Suprapubic skin (tissue), 4 donors: ENCODE measurements around the gene CHD2. TPM values are rescaled to one million over a fixed set of nuclear protein-coding genes. Genes with fewer than 3 reads are reported as not detected.

Experiments
- DNase-seq, 2 donors: peaks; one replicate each; pipeline ENCODE4 v3.0.0-alpha.2; 2019; ENCODE audit warnings: low spot score in 2 of 2
- H3K27ac ChIP-seq: fragments of 200-600 bp; sonication (generic); one replicate; pipeline ENCODE4 v1.5.1; 2019
- H3K27me3 ChIP-seq: fragments of 200-600 bp; sonication (generic); one replicate; pipeline ENCODE4 v1.5.1; 2019
- H3K36me3 ChIP-seq: fragments of 200-600 bp; sonication (generic); one replicate; pipeline ENCODE4 v1.5.1; 2019
- H3K4me1 ChIP-seq: fragments of 200-600 bp; sonication (generic); one replicate; pipeline ENCODE4 v1.5.1; 2019
- H3K4me3 ChIP-seq: fragments of 200-600 bp; sonication (generic); one replicate; pipeline ENCODE4 v1.5.1; 2019; ENCODE audit warnings: mild to moderate bottlenecking
- H3K9me3 ChIP-seq: fragments of 200-600 bp; sonication (generic); one replicate; pipeline ENCODE4 v1.5.1; 2019
- EP300 ChIP-seq: sonication (generic); formaldehyde crosslinking; IDR thresholded peaks from one replicate; pipeline ENCODE4 v1.6.1; 2017; ENCODE audit warnings: antibody characterized with exemption
- POLR2A ChIP-seq, 2 donors: fragments of 450-650 bp; IDR thresholded peaks; one replicate each; pipeline ENCODE4 v1.6.1; 2017; ENCODE audit warnings: antibody characterized with exemption in 2 of 2, mild to moderate bottlenecking in 2 of 2, moderate library complexity in 2 of 2
- POLR2AphosphoS5 ChIP-seq, 3 donors: sonication (generic); formaldehyde crosslinking; IDR thresholded peaks; one replicate each; pipeline ENCODE4 v1.6.1; 2017; ENCODE audit warnings: antibody characterized with exemption in 3 of 3
- WGBS: methylation state at CpG from one replicate; pipeline ENCODE4 v1.1.5; 2018; 5-methylcytosine and 5-hydroxymethylcytosine counted together
- total RNA-seq, 4 donors: library from RNA; depleted of rRNA; stranded (reverse); fragments of >200 nt; gene quantifications; one replicate each; pipeline ENCODE4 v1.1.0, GENCODE V29; 2016
- TF ChIP-seq, protein P1 (sequence below), 2 donors: fragments of 200-600 bp in 1 of 2; fragments of 450-650 bp in 1 of 2; sonication (generic) in 1 of 2; IDR thresholded peaks; one replicate each; pipeline ENCODE4 v1.5.1; 2016 to 2019; ENCODE audit warnings: antibody characterized with exemption in 2 of 2, mild to moderate bottlenecking in 1 of 2, moderate library complexity in 1 of 2

Gene CHD2
- total RNA-seq, 4 donors from 2014 or later = 93.3 to 319 (median 127) TPM

DNA sequence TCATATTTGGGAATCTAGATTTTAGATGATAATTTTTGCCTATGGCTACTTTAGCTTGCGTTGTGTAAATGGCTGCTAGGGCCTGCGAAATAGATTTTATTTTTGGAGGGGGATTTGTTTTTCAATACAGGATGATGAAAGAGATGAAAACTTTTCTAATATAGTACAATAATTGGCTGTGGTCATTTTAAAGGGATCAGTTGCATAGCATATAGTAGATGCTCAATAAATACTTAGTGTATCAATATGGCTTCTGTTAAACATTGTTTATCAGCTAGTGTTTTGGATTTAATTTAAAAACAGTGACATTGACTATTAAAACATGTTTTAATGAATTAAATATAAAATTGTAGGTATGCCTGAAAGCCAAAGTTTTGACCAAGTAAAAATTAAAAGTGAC, 6.9 kb upstream of the CHD2 start:
- Histone ChIP-seq H3K27me3 (no peaks in the 10 kb centered on the region), H3K4me1 (peaks cover 60% of the 10 kb centered on the region), H3K4me3 (no peak overlapping the region), H3K9me3 (no peaks in the 10 kb centered on the region), H3K36me3 (peaks cover 64% of the 10 kb centered on the region), H3K27ac (no peak overlapping the region)
- 47% methylated on average over 2 of the region's 2 CpGs for WGBS
- no peak for TF ChIP-seq POLR2A (IDR thresholded peaks at IDR 0.05)
- TF ChIP-seq EP300 = no peak
- no peak for TF ChIP-seq POLR2AphosphoS5 (IDR thresholded peaks at IDR 0.05)
- TF ChIP-seq, protein P1, sequence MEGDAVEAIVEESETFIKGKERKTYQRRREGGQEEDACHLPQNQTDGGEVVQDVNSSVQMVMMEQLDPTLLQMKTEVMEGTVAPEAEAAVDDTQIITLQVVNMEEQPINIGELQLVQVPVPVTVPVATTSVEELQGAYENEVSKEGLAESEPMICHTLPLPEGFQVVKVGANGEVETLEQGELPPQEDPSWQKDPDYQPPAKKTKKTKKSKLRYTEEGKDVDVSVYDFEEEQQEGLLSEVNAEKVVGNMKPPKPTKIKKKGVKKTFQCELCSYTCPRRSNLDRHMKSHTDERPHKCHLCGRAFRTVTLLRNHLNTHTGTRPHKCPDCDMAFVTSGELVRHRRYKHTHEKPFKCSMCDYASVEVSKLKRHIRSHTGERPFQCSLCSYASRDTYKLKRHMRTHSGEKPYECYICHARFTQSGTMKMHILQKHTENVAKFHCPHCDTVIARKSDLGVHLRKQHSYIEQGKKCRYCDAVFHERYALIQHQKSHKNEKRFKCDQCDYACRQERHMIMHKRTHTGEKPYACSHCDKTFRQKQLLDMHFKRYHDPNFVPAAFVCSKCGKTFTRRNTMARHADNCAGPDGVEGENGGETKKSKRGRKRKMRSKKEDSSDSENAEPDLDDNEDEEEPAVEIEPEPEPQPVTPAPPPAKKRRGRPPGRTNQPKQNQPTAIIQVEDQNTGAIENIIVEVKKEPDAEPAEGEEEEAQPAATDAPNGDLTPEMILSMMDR (IDR thresholded peaks at IDR 0.05) = no peak
- no peak for DNase-seq

DNA sequence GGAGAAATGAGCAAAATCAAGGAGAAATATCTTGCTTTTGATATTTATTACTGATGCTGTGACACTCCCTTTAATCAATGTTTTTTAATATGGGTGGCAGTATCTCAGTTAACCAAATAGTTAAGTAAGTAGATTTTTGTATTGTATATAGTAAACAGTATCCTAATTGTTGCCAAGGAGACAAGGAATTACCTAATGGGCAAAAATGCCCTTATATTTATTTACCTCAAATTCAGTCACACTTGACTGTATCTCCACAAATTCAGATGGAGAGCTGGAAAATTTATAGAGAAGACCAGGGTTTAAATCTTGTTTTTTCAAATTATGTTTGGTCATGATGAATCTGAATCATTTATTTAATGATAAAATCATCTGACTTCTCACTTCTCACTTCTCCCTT, 3.6 kb upstream of the CHD2 start:
- no peaks in the 10 kb centered on the region for H3K27me3 ChIP-seq
- peaks cover 44% of the 10 kb centered on the region for H3K36me3 ChIP-seq
- TF ChIP-seq EP300 (no peak), POLR2AphosphoS5 (IDR thresholded peaks at IDR 0.05) (no peak), POLR2A (IDR thresholded peaks at IDR 0.05) (no peak)
- TF ChIP-seq, protein P1 (IDR thresholded peaks at IDR 0.05) = no peak
- no peak overlapping the region for H3K4me3 ChIP-seq
- H3K9me3 ChIP-seq = no peaks in the 10 kb centered on the region
- H3K27ac ChIP-seq = no peak overlapping the region
- peaks cover 50% of the 10 kb centered on the region for H3K4me1 ChIP-seq
- no peak for DNase-seq

DNA sequence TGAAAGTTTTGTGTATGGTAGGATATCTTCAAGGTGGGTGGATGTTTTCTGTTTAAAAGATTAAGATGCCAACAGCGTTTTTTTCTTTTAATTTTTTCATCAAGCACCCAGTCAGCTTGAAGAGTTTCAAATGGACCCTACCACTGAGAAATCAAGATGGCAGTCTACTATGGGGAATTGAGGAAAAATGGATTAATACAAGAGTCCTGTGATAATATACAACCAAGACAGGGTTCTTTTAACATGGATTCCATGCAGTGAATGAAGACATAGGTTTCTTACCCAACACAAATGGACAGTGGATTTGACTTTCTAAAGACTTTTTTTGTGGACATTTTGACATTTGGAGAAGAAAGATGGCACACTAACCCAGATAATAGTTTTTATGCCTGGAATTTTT, 2.5 kb upstream of the CHD2 start:
- H3K9me3 ChIP-seq = no peaks in the 10 kb centered on the region
- no peak overlapping the region for H3K4me3 ChIP-seq
- TF ChIP-seq, protein P1 (IDR thresholded peaks at IDR 0.05) = no peak
- TF ChIP-seq EP300 = no peak
- TF ChIP-seq POLR2AphosphoS5 (IDR thresholded peaks at IDR 0.05) = no peak
- no peak for TF ChIP-seq POLR2A (IDR thresholded peaks at IDR 0.05)
- H3K36me3 ChIP-seq = peaks cover 33% of the 10 kb centered on the region
- 59% methylated on average over 1 of the region's 1 CpG for WGBS
- no peak for DNase-seq
- peaks cover 50% of the 10 kb centered on the region for H3K4me1 ChIP-seq
- no peaks in the 10 kb centered on the region for H3K27me3 ChIP-seq
- no peak overlapping the region for H3K27ac ChIP-seq

DNA sequence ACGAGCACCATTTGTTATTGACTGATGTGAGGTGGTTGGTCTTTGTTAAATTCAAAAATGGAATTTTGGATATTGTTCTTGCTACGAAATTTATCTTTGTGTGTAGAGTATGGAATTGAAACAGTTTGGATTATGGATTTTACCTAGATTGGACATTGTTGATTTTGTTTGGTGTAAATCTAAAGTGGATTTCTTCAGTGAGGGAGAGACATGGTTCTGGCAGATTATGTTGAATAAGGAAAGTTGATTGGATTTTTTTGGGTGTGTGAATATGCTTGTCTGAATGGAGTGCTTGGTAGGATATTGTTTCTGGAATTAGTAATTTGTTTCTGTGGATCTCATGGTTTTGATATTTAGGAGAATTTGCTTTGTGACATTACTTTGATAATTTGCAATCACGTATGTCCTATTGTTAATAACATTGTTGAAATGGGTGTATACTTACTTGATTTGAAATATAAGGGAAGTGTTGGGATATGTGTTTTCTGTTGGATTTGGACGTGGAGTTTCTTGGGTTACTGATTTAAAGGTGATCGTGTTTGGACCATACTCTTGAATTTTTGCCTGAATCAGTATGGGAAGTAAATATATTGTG, 1.0 kb upstream of the CHD2 start:
- 89% methylated on average over 5 of the region's 5 CpGs for WGBS
- Histone ChIP-seq H3K27ac (no peak overlapping the region), H3K4me3 (no peak overlapping the region), H3K27me3 (no peaks in the 10 kb centered on the region), H3K4me1 (peaks cover 58% of the 10 kb centered on the region), H3K36me3 (peaks cover 19% of the 10 kb centered on the region), H3K9me3 (no peaks in the 10 kb centered on the region)
- DNase-seq = no peak
- TF ChIP-seq POLR2A (IDR thresholded peaks at IDR 0.05) = no peak
- no peak for TF ChIP-seq EP300

DNA sequence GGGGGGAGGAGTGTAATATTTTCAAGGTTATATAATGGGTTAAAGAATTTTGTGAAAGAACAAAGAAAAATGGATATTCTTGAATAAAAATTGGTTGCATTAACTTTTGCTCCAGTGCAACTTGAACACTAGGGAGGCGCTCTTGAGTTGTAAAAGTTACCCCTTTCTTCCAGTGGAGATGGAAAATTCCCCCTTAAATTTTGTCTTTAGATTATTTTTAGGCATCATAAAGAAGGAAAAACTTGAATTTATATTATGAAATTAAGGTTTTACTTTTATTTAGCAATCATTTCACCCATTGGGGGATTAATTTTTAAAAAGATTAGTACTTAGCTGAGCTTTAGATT, 550 bp upstream of the CHD2 start:
- Histone ChIP-seq H3K4me1 (peaks cover 55% of the 10 kb centered on the region), H3K27me3 (no peaks in the 10 kb centered on the region), H3K9me3 (no peaks in the 10 kb centered on the region), H3K4me3 (peak overlapping the region; percentile 62), H3K36me3 (peaks cover 14% of the 10 kb centered on the region), H3K27ac (peak overlapping the region; percentile 97)
- TF ChIP-seq, protein P1 (IDR thresholded peaks at IDR 0.05) = no peak
- TF ChIP-seq POLR2AphosphoS5 (IDR thresholded peaks at IDR 0.05) (no peak), POLR2A (IDR thresholded peaks at IDR 0.05) (no peak), EP300 (no peak)
- DNase-seq = no peak
- WGBS = 84% methylated on average over 1 of the region's 1 CpG

DNA sequence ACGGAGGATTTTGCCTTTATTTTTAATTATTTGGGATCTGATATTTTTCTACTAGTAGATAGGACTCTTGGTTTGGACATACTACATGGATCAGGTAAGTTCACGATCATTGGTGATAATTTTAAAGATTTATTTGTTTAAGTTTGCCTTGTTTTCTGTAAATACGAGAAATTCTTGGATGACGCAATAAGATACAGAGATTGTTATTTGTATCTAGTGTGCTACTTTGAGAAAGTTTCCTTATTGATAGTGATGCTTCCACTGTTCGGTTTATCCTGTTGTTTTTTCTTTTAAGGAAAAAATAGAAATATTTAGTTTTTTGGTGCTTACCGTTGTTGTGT, 577 bp downstream of the CHD2 start:
- no peak for DNase-seq
- WGBS = 0% methylated on average over 6 of the region's 6 CpGs
- TF ChIP-seq POLR2AphosphoS5 (IDR thresholded peaks at IDR 0.05) (no peak), POLR2A (IDR thresholded peaks at IDR 0.05) (no peak), EP300 (no peak)
- TF ChIP-seq, protein P1 (IDR thresholded peaks at IDR 0.05) = no peak
- Histone ChIP-seq H3K36me3 (peaks cover 7% of the 10 kb centered on the region), H3K27me3 (no peaks in the 10 kb centered on the region), H3K4me3 (peak overlapping the region; percentile 62), H3K27ac (peak overlapping the region; percentile 97), H3K4me1 (peaks cover 53% of the 10 kb centered on the region), H3K9me3 (no peaks in the 10 kb centered on the region)
